Posterior cingulate gyrus (tissue), 11 donors: ENCODE measurements around the gene CPEB2.

Experiments
- DNase-seq, 10 donors: peaks; one replicate each; pipeline versions ENCODE4 v3.0.0 to v3.0.0-alpha.2; 2020 to 2021; ENCODE audit warnings: mixed read lengths in 3 of 10
- intact Hi-C: fragments of 100-400 bp; cut with DNase I; formaldehyde crosslinking; loops from one replicate; pipeline ENCODE4 v1.15.1; 2023

Gene CPEB2

GRCh38 chr4:15001869-15002658, at the start of gene CPEB2:
Gene CPEB2 (plus strand): TSS chr4:15002481. CDS start chr4:15002674, 193 bp downstream.
- intact Hi-C loops, result loop anchor here (5.0 to 10.0 kb wide), 3 partner anchors 150 to 653 kb away; partner anchors contain the start of genes CC2D2A and FBXL5
- peak; percentile 89 to 99 (median 94) for DNase-seq

- intact Hi-C loops, result no loop called here
- DNase-seq, result no peak
These were observed 43.8 kb upstream of the CPEB2 start for GRCh38 chr4:14958436-14958835.

GRCh38 chr4:14961292-14961691, 41.0 kb upstream of the CPEB2 start:
- no peak for DNase-seq
- intact Hi-C loops, result no loop called here

- DNase-seq, result no peak
- intact Hi-C loops, result no loop called here
These were observed 37.2 kb upstream of the CPEB2 start for GRCh38 chr4:14965071-14965470.

- intact Hi-C loops, result no loop called here
- no peak for DNase-seq
These were observed 34.3 kb upstream of the CPEB2 start for GRCh38 chr4:14967982-14968381.

- DNase-seq, result no peak
- intact Hi-C loops, result no loop called here
These were observed 24.5 kb upstream of the CPEB2 start for GRCh38 chr4:14977830-14978229.

- DNase-seq, result no peak
- intact Hi-C loops, result no loop called here
These were observed 17.8 kb upstream of the CPEB2 start for GRCh38 chr4:14984448-14984847.

GRCh38 chr4:14985161-14985560, 17.1 kb upstream of the CPEB2 start:
- intact Hi-C loops, result no loop called here
- DNase-seq, result no peak

GRCh38 chr4:14985843-14986242, 16.4 kb upstream of the CPEB2 start:
- DNase-seq, result no peak
- intact Hi-C loops, result no loop called here

GRCh38 chr4:14987054-14987453, 15.2 kb upstream of the CPEB2 start:
- DNase-seq, result no peak
- intact Hi-C loops, result no loop called here

- intact Hi-C loops, result no loop called here
- no peak for DNase-seq
These were observed 11.8 kb upstream of the CPEB2 start for GRCh38 chr4:14990484-14990883.

- DNase-seq, result no peak
- intact Hi-C loops, result no loop called here
These were observed 8.0 kb upstream of the CPEB2 start for GRCh38 chr4:14994242-14994641.

GRCh38 chr4:15001248-15001868, 923 bp upstream of the CPEB2 start:
- intact Hi-C loops, result loop anchor here (5.0 to 10.0 kb wide), 3 partner anchors 151 to 653 kb away; partner anchors contain the start of genes CC2D2A and FBXL5
- DNase-seq, result peak; percentile 59 to 96 (median 74)

- intact Hi-C loops, result loop anchor here (5.0 to 10.0 kb wide), 3 partner anchors 149 to 652 kb away; partner anchors contain the start of genes CC2D2A and FBXL5
These were observed 549 bp downstream of the CPEB2 start for GRCh38 chr4:15002659-15003400.

GRCh38 chr4:15003401-15003890, 1.2 kb downstream of the CPEB2 start:
- intact Hi-C loops, result loop anchor here (5.0 to 10.0 kb wide), 3 partner anchors 149 to 651 kb away; partner anchors contain the start of genes CC2D2A and FBXL5
- DNase-seq, result peak in 9 of 10 donors; percentile 17 to 89 (median 44)

More at GRCh38 chr4:15002659-15003400, 549 bp downstream of the CPEB2 start:
- DNase-seq, result peak; percentile 59 to 97 (median 76)

- peak; percentile 18 to 90 (median 40) for DNase-seq
- intact Hi-C loops, result loop anchor here (5.0 to 10.0 kb wide), 3 partner anchors 148 to 651 kb away; partner anchors contain the start of genes CC2D2A and FBXL5
These were observed 1.8 kb downstream of the CPEB2 start for GRCh38 chr4:15003891-15004738.

GRCh38 chr4:15004739-15005301, 2.5 kb downstream of the CPEB2 start:
- DNase-seq, result peak; percentile 57 to 95 (median 67)
- intact Hi-C loops, result loop anchor here (5.0 to 10.0 kb wide), 3 partner anchors 147 to 650 kb away; partner anchors contain the start of genes CC2D2A and FBXL5

GRCh38 chr4:15005474-15006115, 3.3 kb downstream of the CPEB2 start:
- intact Hi-C loops, result loop anchor here (10.0 kb wide), 1 partner anchor 649 kb away; the partner anchor contains the start of gene FBXL5
- DNase-seq, result no peak
